GM18873 (cell line): Measurements from ENCODE around the gene HMGCLL1.

ENCODE experiments used
- ATAC-seq: cut with Tn5 transposase; IDR thresholded peaks from one replicate; pipeline ENCODE4 v1.9.1; 2021; ENCODE audit warnings: mild to moderate bottlenecking, moderate library complexity, moderate number of reproducible peaks; ENCODE audit not compliant: unreplicated experiment, low FRiP score

HMGCLL1 gene

GRCh38 chr6:55448451-55448850 is 130.5 kb downstream of the HMGCLL1 start:
- ATAC-seq = no peak

GRCh38 chr6:55447891-55448290 is 131.1 kb downstream of the HMGCLL1 start:
- ATAC-seq = no peak

- ATAC-seq = no peak
These were observed 133.3 kb downstream of the HMGCLL1 start for GRCh38 chr6:55445648-55446204.

- ATAC-seq = no peak
These were observed 135.5 kb downstream of the HMGCLL1 start for GRCh38 chr6:55443238-55444134.

- no peak for ATAC-seq
These were observed 140.8 kb downstream of the HMGCLL1 start for GRCh38 chr6:55438203-55438602.

GRCh38 chr6:55437141-55437540 is 141.9 kb downstream of the HMGCLL1 start:
- no peak for ATAC-seq

- no peak for ATAC-seq
These were observed 145.4 kb downstream of the HMGCLL1 start for GRCh38 chr6:55433446-55434130.

GRCh38 chr6:55423933-55424332 is 155.1 kb downstream of the HMGCLL1 start:
- ATAC-seq = no peak

- ATAC-seq = no peak
These were observed 168.3 kb downstream of the HMGCLL1 start for GRCh38 chr6:55410674-55411073.

GRCh38 chr6:55405474-55406235 is 173.3 kb downstream of the HMGCLL1 start:
- ATAC-seq = no peak

- ATAC-seq = no peak
These were observed 179.6 kb downstream of the HMGCLL1 start for GRCh38 chr6:55399351-55399750.

GRCh38 chr6:55397986-55398385 is 181.0 kb downstream of the HMGCLL1 start:
- no peak for ATAC-seq

- ATAC-seq = no peak
These were observed 183.1 kb downstream of the HMGCLL1 start for GRCh38 chr6:55395871-55396270.

- no peak for ATAC-seq
These were observed 190.8 kb downstream of the HMGCLL1 start for GRCh38 chr6:55388211-55388610.
